SK-N-DZ (cell line): ENCODE data around the gene CTBS.

Source experiments
- DNase-seq: peaks from one replicate; pipeline ENCODE4 v3.0.0-alpha.2; 2015; ENCODE audit warnings: low spot score

Gene CTBS

DNA sequence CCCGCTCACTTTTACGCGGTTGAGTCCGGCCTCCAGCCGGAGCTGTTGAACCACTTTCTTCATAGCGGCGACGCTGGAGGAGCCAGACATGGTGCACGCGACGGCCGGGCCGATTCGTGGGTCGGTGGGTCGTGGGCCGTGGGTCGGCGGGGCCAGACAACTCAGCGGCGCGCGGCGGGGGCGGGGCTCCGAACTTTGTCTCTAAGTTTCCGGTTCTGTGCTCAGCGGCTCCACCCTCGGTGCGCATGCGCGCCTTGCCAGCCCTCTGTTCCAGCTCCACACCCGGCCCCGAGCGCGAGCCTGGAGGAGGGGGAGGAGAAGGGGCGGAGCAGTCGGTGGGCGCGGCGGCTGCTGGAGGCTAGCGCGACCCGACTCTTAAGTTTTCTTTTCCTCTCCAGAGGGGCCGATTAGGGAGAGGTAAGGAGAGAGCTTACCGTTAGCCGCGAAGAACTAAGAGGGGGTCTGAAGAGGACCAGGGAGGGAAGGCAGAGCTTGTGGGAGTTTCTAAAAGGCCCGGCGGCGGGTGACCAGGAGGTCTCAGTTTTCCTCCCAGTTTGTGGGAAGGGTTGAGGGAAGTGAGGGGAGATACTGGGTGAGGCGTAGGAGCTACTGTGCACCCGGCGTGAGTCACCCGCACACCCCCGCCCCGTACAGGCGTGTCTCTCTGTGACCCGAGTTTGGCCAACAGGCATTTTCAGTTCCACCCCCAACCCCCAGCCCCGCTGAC is 68.1 kb downstream of the CTBS start, which contains the start of the genes GNG5 and SPATA1:
Gene GNG5, minus strand, starts transcription at position 580 of the 727 bp plus-strand sequence. Its CDS starts 490 bp downstream, at position 90.
Gene SPATA1, plus strand, starts transcription at position 385 of the 727 bp plus-strand sequence. CDS start 9,974 bp downstream, outside the sequence.
- DNase-seq: peak; percentile 93

DNA sequence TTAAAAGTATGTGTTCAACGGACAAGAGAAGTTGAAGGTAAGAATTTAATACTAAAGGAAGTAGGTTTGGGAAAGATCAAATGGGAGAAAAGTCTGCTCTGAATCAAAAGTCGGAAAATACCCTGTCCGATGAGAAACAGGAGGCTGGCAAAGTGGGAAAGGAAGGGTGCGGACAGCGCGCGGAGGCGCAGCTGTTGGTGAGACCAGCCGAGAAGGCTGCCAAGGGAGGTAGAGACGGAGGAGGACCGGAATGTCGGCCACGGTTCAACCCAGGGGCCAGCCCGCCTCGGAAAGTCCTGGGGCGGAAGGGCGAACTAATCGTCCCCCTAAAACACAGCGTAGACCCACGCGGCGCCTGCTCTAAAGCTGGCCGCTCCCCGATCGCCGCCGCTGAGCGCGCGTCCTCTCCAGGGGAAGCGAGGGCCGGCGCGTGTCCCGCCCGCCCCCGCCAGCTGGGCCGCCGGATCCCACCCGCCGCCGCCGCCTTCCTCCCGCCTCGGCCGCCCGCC is 68.7 kb downstream of the CTBS start:
- DNase-seq: peak; percentile 40

DNA sequence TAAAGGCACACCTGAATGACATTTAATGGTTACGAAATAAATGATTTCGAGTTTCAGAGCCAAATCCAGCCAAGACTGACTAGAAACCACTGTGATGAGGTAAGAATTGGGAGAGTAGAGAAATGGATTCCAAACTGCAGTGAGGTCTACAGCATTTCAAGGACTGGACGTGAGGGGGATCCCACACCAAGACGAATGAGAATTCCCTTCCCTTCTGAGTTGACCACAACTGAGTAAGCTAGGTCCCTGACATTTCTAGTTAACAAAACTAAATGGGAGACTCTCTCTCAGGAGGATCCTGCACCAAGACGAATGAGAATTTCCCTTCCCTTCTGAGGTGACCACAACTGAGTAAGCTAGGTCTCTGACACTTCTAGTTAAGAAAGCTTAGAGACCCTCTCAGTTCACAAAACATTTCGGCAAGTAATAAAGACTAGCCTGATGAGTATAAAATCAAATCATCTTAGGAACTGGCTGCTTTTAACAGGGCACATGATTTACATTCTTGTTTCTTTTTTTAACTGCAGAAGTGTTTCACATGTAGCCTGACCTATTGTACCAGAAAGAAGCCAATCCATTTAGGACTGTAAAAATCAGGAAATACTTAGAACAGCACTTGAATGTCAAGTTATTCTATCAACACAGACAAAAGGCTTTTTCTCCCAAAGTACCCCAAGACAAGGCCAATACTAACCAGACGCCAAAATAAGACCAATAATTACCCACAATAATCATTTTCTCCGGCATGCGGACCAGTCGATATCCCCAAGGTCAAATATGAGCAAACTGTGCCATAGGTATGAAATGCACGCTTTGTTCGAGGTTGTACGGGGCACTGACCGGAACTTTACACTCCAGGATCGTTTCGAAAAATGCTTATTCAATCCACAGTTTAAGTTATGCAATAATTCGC is 69.4 kb downstream of the CTBS start:
- no peak for DNase-seq

DNA sequence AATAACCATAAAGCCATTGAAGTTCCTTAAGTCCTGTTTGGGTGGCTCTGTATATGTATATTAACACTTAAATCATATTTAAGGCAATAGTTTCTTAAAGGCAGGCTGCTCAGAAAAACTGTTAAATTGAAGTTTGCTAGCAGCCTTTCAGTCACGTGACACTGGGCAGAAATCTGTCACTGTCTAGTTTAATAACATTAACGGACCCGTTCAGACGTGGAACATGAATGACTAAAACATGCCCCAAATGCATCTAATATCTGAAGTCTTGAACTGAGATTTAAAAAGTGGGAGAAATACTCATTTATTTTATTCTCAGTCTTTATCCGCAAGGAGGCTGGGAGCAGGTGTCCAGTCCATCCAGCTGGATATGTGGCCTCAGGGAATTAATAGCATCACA is 71.3 kb downstream of the CTBS start:
- DNase-seq: no peak
